ENCODE data around the gene MTUS2.
A peak's percentile ranks its signal among the peaks of the same experiment; 100 is the strongest.

The MTUS2 gene

GRCh38 chr13:28859069-28859468 is 38.9 kb downstream of the MTUS2 start:
- DNase-seq (ENCODE audit: low read depth), result no peak

DNA sequence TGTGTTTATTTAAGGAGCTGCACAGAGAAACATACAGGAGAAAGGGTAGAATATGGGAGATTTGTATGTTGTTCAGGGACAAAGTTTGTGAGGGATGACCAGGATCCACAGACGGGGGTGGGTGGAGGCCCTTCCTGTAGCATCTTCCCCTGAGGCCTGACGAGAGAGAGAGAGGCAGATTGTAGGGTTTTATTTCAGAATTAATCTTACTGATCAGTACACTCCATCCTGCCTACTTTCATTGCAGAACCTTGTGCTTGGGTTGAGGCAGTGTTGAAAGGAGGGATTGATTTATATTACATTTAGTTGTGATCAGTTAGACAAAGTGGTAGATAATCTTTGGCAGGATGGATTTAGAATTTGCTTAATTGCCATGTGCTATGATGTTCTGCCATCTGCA is 39.6 kb downstream of the MTUS2 start:
- DNase-seq (ENCODE audit: low read depth), result no peak

DNA sequence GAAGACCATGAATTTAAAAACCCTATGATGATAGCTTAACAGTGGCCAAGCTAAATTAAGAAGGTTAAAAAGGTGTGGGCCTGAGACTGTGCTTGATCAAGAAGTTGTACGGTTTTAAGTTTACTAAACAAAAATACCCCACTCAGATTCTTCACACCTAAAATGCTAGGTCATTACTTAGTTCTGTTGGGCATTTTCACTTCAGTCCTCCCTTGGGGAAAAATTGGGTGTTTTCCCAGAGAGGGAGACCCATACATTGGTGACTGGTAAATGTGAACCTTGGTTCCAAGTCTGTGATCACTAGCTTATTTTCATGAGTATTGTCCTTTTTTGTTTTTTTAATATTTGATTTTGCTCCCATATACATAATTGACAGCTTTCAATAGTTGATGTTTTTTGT is 44.4 kb downstream of the MTUS2 start:
- no peak for DNase-seq (ENCODE audit: low read depth)

GRCh38 chr13:28865149-28865744 is 45.1 kb downstream of the MTUS2 start:
- no peak for DNase-seq (ENCODE audit: low read depth)

- no peak for DNase-seq (ENCODE audit: low read depth)
These were observed 45.8 kb downstream of the MTUS2 start for GRCh38 chr13:28865951-28866350.

- peak; percentile 34 for DNase-seq (ENCODE audit: low read depth)
These were observed 46.8 kb downstream of the MTUS2 start for GRCh38 chr13:28866932-28867331.

- DNase-seq (ENCODE audit: low read depth), result no peak
These were observed 47.4 kb downstream of the MTUS2 start for GRCh38 chr13:28867564-28867963.

DNA sequence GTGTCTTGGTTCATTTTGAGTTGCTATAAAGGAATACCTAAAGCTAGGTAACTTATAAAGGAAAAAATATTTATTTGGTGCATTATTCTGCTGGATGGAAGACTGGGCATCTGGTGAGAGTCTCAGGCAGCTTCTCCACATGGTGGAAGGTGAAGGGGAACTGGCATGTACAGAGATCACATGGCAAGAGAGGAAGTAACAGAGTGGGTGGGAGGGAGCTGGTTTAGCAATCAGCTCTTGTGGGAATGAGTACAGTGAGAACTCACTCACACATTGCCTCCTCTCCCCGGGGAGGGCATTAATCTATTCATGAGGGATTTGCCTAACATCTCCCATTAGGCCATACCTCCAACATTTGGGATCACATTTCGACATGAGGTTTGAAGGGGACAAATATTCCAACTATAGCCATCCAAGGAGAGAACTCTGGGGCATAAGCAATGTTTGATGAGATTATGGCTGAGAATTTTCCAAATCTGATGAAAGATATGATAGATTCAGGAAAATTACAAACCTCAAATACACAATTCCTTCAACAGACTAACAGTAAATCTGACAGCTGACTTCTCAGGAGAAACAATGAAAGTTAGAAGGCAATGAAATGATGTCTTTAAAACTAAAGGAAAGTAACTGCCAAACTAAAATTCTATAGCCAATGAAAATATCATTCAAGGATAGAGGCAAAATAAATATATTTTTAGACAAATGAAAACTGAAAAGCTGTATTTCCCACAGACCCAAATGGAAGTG is 52.5 kb downstream of the MTUS2 start:
- DNase-seq (ENCODE audit: low read depth), result peak; percentile 1

DNA sequence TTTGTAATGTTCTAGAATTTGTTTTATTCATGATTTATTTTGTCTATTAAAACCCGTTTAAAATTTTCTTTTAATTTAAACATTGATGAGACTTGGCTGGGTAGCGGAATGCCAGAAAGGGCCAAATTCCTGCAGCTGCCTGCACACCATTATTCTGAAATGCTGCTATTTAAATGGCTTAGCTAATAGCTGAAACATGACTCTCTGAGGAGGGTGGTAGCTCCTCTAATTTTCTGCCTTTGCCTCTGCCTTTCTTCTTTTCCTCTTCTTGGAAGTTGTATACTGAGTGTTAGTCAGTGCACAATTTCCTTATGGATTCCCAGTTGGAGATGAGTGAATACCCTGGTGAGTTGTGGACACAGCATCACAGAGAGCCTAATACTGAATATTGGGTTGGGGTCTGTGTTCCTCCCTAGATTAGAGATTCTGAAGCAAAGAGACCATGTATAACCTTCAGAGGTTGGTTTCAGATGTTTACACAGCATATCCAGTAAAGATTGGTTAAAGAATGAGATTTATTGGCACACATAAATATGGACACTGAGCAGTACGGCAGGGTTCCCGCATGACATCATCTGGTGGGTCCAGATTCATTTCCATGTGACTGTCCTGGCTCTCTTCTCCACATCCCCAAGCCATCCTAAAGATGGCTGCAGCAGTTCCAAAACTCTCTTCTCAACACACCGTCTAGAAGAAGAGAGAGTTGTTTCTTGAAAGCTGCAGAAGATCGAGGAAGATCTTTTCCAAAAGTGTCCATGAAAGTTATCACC is 55.9 kb downstream of the MTUS2 start:
- no peak for DNase-seq (ENCODE audit: low read depth)

DNA sequence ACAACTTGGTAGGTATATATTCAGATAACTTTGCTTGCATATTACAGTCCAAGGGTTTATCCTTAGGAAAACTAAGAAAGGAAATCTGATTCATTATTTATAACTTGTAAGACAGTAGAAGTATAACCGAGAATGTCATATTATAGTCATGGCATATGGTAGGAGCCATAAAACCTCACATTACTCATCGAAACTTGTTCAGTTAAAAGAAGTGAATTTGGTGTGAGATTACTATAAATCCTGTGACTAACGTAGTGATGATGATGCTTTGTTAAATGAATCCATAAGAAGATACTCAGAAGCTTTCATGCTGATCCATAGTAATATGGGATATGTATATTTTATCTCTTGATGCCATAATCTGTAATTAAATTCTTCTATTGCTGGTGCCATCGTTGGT is 57.3 kb downstream of the MTUS2 start:
- DNase-seq (ENCODE audit: low read depth), result no peak

DNA sequence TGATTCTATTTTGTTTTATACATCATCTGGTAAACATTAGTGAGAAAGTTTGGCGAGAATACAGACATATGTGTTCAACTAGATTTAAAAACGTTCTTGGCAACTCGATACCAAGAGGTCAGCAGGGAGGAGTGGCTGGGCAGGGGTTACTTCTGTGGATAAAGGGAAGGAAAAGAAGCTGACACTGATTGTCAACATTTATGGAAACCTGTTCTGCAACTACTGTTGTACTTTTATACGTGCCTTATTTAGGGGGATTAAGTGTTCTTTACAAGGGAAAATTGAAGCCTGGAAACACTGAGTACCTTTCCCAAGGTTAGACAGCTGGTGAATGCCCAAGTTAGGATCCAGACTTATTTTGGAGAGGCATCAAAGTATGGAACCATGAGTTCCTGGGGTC is 65.0 kb downstream of the MTUS2 start:
- DNase-seq (ENCODE audit: low read depth), result no peak

GRCh38 chr13:28889086-28889732 is 69.1 kb downstream of the MTUS2 start:
- no peak for DNase-seq (ENCODE audit: low read depth)

- no peak for DNase-seq (ENCODE audit: low read depth)
These were observed 70.6 kb downstream of the MTUS2 start for GRCh38 chr13:28890712-28891111.

DNA sequence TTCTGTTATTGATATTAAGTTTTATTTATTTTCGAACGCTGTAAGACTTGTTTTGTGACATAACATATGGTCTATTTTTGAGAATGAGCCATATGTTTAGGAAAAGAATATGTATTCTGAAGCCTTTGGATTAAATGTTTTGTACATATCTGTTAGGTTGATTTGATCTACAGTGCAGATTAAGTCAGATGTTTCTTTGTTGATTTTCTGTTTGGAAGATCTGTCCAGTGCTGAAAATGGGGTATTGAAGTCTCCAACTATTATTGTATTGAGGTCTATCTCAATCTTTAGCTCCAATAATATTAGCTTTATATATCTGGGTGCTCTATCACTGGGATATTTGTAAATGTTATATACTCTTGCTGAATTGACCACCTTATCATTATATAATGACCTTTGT is 97.9 kb downstream of the MTUS2 start:
- no peak for DNase-seq (ENCODE audit: low read depth)

- no peak for DNase-seq (ENCODE audit: low read depth)
These were observed 102.2 kb downstream of the MTUS2 start for GRCh38 chr13:28922341-28922740.

- DNase-seq (ENCODE audit: low read depth), result no peak
These were observed 115.0 kb downstream of the MTUS2 start for GRCh38 chr13:28935104-28935503.

GRCh38 chr13:28942906-28943305 is 122.8 kb downstream of the MTUS2 start:
- DNase-seq (ENCODE audit: low read depth), result peak; percentile 18

DNA sequence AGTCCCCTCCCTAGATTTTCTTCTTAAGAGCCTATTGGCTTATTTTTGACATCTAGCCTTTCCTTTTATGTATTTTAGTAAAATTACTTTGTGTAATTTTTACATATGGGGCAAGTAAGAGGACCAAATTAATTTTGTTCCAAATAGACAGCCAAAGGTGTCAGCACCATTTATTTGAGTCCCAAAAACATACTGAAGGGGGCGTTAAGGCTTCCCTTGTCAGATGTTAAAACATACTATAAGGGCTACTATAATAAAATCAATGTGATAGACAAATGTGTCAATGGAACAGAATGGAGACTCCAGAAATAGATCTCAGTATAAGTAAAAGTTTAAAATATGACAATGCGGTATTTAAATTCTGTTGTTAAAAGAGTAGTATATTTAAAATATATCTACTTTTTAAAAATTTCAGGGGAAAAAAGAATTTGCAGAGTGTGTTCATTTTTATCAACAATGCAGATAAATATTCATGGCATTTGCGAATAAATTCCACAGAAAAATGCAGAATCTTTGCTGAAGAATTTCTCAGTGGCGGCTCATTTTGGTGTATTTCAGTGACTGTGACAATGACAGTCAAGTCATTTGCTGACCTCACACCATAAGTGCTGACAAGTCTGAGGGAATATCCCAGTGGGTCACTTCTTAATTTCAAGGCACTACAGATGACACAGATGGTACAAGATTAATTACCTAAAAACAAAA is 133.7 kb downstream of the MTUS2 start:
- no peak for DNase-seq (ENCODE audit: low read depth)

DNA sequence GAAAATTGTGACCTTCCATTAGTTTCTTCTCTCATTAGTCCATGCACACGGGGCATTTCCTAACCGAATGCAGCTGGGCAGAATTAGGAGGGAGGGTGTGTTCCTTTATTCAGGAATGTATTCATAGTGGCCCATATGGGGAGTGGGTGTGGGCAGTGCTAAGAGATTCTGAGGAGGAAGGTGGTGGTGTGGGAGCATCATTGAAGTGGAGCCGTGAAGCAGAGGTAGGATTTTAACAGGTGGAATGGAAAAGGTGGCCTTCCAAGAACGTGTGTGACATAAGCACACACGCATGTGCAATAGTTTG is 134.2 kb downstream of the MTUS2 start:
- no peak for DNase-seq (ENCODE audit: low read depth)

DNA sequence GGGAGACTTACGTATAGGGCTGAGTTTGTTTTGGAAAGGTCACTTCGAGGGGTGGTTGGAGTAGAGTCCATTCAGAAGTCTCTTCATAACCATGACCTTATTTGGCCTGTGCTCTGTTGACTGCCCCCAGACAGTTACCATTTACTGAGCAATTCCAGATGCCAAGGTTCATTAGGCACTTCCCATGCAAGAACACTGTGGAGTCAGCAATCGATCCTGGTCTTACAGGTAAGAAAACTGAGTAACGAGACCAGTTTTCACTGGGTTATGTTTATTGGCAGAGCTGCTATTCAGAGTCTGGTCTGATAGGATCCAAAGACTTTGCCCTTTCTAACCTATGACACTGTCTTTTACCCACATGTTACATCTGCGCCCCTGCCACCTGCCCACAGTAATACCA is 134.7 kb downstream of the MTUS2 start:
- DNase-seq (ENCODE audit: low read depth), result no peak

DNA sequence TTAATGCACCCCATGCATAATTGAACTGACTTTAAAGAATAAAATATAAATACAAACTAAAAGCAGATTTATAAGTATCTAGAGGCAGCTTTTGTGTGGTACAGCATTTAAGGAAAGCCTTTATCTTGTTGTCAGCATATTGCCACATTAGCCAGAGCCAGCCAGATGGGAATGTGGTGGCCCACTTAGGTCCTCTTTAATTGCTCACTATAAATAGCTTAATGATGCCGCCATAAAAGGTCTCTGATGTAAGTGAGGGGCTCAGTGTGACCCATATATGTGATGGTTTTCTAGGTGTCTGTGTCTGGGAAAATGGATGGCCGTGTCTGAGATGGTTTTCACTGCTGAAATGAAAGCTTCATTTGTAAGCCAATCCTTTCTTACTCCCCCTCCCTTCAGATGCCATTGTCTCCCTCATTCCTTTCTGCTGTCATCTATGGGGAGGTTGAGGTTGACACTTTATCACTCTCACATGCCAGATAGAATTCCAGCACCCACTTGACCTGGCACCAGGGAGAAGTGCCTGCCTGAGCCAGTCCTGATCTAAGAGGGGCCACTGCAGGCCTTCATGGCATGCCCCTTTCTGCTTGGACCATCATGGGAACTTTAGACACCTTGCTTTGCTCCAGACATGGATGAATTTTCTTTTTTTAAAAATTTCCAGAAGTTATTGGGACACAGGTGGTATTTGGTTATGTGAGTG is 135.3 kb downstream of the MTUS2 start:
- DNase-seq (ENCODE audit: low read depth), result no peak

DNA sequence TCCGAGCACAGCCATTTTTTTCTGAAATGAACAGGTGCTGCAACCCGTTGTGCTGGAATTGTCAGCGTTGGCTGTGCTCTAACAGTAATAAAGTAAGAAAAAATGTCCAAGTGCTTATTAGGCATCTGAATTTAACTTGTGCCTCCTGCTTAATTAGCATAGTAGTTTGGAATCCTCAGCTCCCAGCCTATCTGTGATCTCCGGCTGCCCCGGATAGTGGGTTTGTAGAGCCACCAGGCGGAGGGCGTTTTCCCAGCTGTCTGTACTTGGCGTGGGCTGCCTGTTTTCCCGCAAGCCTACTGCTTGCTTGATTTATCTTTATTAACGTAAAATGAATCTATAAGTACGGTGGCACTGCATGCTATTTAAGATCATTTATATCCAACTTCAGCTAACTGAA is 137.9 kb downstream of the MTUS2 start:
- DNase-seq (ENCODE audit: low read depth), result no peak
